Endothelial cell of umbilical vein (primary cell): ENCODE results near the gene ST6GAL1.

Experiments used
- CTCF ChIP-seq, 2 donors: IDR thresholded peaks; 1 replicate in 1 of 2; 2 replicates in 1 of 2; pipeline ENCODE4 v1.5.1; 2011; ENCODE audit warnings: low read length in 2 of 2, mild to moderate bottlenecking in 2 of 2, moderate library complexity in 2 of 2, control low read depth in 1 of 2, inconsistent platforms in 1 of 2, low read depth in 1 of 2; ENCODE audit not compliant: insufficient read depth in 1 of 2; ENCODE audit errors: extremely low read depth in 1 of 2
- EZH2 ChIP-seq: IDR thresholded peaks from 2 replicates; pipeline ENCODE4 v1.6.1; 2012; ENCODE audit warnings: borderline replicate concordance, low read depth, mild to moderate bottlenecking, moderate library complexity, low read length, inconsistent platforms; ENCODE audit not compliant: severe bottlenecking
- MAX ChIP-seq: IDR thresholded peaks from 2 replicates; pipeline ENCODE4 v1.6.1; 2011; ENCODE audit not compliant: insufficient read depth, insufficient read length
- POLR2A ChIP-seq: IDR thresholded peaks from 2 replicates; pipeline ENCODE4 v1.6.1; 2012; ENCODE audit warnings: low read depth, mild to moderate bottlenecking, control low read depth, low read length
- POLR2AphosphoS5 ChIP-seq: IDR thresholded peaks from 2 replicates; pipeline ENCODE4 v1.6.1; 2012; ENCODE audit warnings: low read depth, mild to moderate bottlenecking, control low read depth, low read length, moderate library complexity; ENCODE audit not compliant: insufficient read depth

- no peak for TF ChIP-seq CTCF (IDR thresholded peaks at IDR 0.05; ENCODE audit: extremely low read depth in 1 of 2, insufficient read depth in 1 of 2, low read depth in 1 of 2, low read length in 2 of 2)
- TF ChIP-seq POLR2A: no peak
- no peak for TF ChIP-seq EZH2
- no peak for TF ChIP-seq MAX
- peak; percentile 33 for TF ChIP-seq POLR2AphosphoS5
These were observed 47.2 kb upstream of the ST6GAL1 start for GRCh38 chr3:186882881-186883685.
